HT1080 (cell line): ENCODE data around the gene DENND4B. TPM values are rescaled to one million over a fixed set of nuclear protein-coding genes. Genes with fewer than 3 reads are reported as not detected.
A peak's percentile ranks its signal among the peaks of the same experiment; 100 is the strongest.

ENCODE experiments used
- DNase-seq: peaks from one replicate; pipeline ENCODE4 v3.0.0-alpha.2; 2015; ENCODE audit warnings: low read depth
- small RNA-seq: library from RNA; depleted of rRNA; stranded (forward); fragments of <200 nt; gene quantifications from one replicate; pipeline ENCODE3, GENCODE V24; 2014
- total RNA-seq: library from RNA; depleted of rRNA; stranded (reverse); fragments of >200 nt; shearing (Covaris generic); gene quantifications from 2 replicates; pipeline ENCODE4 v1.2.3, GENCODE V29; 2014; rRNA removed

Gene DENND4B
- total RNA-seq, 1 experiment from 2014 or later: 15.2 TPM

- no peak for DNase-seq
Observed at GRCh38 chr1:153888533-153888932, 58.0 kb downstream of the DENND4B start.

GRCh38 chr1:153886127-153886526 lies 60.4 kb downstream of the DENND4B start:
- DNase-seq: no peak

GRCh38 chr1:153883223-153883622 lies 63.3 kb downstream of the DENND4B start:
- DNase-seq: no peak

- DNase-seq: no peak
Observed at GRCh38 chr1:153882296-153882912, 64.1 kb downstream of the DENND4B start.

- DNase-seq: no peak
Observed at GRCh38 chr1:153881751-153882150, 64.8 kb downstream of the DENND4B start.

GRCh38 chr1:153880962-153881361 lies 65.6 kb downstream of the DENND4B start:
- DNase-seq: peak; percentile 81

- no peak for DNase-seq
Observed at GRCh38 chr1:153880024-153880423, 66.5 kb downstream of the DENND4B start.

Small RNA genes lying within 50 kb of the gene (small RNA-seq; reads per million reads assigned to genes)
- gene AL831737.1 (not detected), gene MIR6737 (not detected)

Other genes starting within 250 kb of the DENND4B start
- gene INTS3, start 218.7 kb downstream of the DENND4B start, total RNA-seq: 22.1 and 22.2 TPM in 2 replicates
- gene SLC27A3, start 171.3 kb downstream of the DENND4B start, total RNA-seq: 0.74 and 4.5 TPM in 2 replicates
- 5.6 and 9.5 TPM in 2 replicates for gene GATAD2B, start 23.7 kb downstream of the DENND4B start, total RNA-seq
- gene CRTC2, start 11.9 kb upstream of the DENND4B start, total RNA-seq: 17.6 and 26.6 TPM in 2 replicates
- gene SLC39A1, start 16.8 kb upstream of the DENND4B start, total RNA-seq: 104 and 126 TPM in 2 replicates
- gene CREB3L4, start 21.2 kb upstream of the DENND4B start, total RNA-seq: 9.0 and 11.2 TPM in 2 replicates
- gene JTB, start 31.0 kb upstream of the DENND4B start, total RNA-seq: 174 and 189 TPM in 2 replicates
- gene RAB13, start 39.6 kb upstream of the DENND4B start, total RNA-seq: 33.9 and 52.3 TPM in 2 replicates
- 1,691 and 2,292 TPM in 2 replicates for gene RPS27, start 44.0 kb upstream of the DENND4B start, total RNA-seq
- gene NUP210L, start 208.4 kb upstream of the DENND4B start, total RNA-seq: 0.03 TPM in 1 of 2 replicates, not detected in the other
- 703 and 744 TPM in 2 replicates for gene TPM3, start 245.4 kb upstream of the DENND4B start, total RNA-seq